ENCODE results near the gene ALG5. TPM values are rescaled to one million over a fixed set of nuclear protein-coding genes. Genes with fewer than 3 reads are reported as not detected.

Gene ALG5
- polyA plus RNA-seq, 1 donor from 2014 or later: 49.7 TPM

DNA sequence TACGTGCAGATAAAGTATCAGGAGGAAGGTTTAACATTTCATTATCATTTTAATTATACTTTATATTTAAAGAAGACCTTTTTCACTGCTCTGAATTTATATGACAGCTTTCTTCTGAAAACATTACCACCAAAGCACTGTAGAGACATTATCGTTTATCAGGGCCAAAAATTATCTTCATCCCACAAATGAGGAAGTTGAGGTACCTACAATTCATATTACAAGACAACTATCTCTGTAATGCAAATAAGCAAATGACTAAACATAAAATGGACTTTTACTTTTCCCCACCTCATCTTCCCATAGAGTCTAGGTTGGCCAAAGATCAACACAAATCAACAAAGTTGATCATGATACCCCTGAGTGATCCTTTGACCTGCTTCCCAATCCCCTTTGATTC lies 48.2 kb downstream of the ALG5 start:
- Mint-ChIP-seq H3K36me3 (peaks cover 16% of the 10 kb centered on the region), H3K4me3 (no peak overlapping the region), H3K4me1 (peaks cover 2 to 6% (median 3%) of the 10 kb centered on the region in 3 donors), H3K9me3 (no peaks in the 10 kb centered on the region), H3K27me3 (no peaks in the 10 kb centered on the region), H3K27ac (no peak overlapping the region)

DNA sequence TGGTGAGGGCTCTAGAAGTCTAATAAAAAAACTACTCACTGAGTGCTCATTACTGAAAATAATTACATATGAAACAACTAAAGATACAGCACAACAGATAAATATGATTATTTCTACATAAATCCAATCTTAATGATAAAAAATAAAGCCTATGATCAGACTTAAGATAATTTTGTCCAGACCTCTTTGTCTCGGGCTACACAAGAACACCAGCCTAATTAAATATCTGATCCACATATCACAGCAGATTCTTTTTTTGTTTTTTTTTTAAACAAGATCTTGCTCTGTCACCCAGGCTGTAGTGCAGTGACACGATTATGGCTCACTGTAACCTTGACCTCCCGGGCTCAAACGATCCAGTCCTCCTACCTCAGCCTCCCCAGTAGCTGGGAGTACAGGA lies 48.8 kb downstream of the ALG5 start:
- Mint-ChIP-seq H3K36me3 (peaks cover 16% of the 10 kb centered on the region), H3K4me3 (no peak overlapping the region), H3K4me1 (peaks cover 2 to 6% (median 3%) of the 10 kb centered on the region in 3 donors), H3K27me3 (no peaks in the 10 kb centered on the region), H3K9me3 (no peaks in the 10 kb centered on the region), H3K27ac (no peak overlapping the region)

DNA sequence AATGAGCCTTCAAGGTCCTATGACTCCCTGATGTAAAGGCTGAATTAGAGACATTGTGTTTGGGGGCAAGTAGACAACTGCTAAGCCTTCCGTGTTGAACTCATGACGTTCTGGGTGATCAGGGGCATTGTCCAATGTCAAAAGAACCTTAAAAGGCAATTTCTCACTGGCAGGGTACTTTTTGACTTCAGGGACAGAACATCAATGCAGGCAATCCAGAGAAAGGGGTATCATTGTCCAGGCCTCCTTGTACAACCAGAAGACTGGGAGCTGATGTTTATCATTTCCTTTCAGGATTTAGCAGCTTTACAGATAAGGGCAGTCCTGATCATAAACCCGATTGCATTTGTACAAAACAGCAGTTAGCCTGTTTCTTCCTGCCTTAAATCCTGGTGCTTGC lies 54.1 kb downstream of the ALG5 start:
- Mint-ChIP-seq H3K27ac (no peak overlapping the region), H3K4me1 (no peaks in the 10 kb centered on the region), H3K27me3 (peaks cover 2% of the 10 kb centered on the region), H3K36me3 (peaks cover 8% of the 10 kb centered on the region), H3K9me3 (no peaks in the 10 kb centered on the region), H3K4me3 (no peak overlapping the region)

DNA sequence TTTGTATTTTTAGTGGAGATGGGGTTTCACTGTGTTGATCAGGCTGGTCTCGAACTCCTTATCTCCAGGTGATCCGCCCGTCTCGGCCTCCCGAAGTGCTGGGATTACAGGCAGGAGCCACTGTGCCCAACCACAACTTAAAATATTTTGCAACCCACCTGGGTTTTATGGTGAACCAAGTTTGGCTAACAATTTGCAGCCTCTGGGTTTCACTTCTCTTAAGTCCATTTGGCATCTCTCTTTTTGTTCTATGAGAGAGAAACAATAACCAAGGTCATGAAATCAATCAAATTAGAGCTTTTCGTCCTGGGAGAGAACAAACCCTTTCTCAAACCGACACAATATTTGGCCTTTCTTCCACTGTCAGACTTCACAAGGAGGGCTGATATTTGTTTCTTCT lies 73.5 kb downstream of the ALG5 start:
- H3K9me3 Mint-ChIP-seq: peaks cover 0 to under 1% (median 0%) of the 10 kb centered on the region in 3 donors
- no peaks in the 10 kb centered on the region for H3K36me3 Mint-ChIP-seq
- H3K27ac Mint-ChIP-seq: no peak overlapping the region
- H3K4me1 Mint-ChIP-seq: peaks cover 0 to under 1% (median 0%) of the 10 kb centered on the region in 3 donors
- peaks cover 28% of the 10 kb centered on the region for H3K27me3 Mint-ChIP-seq
- no peak overlapping the region for H3K4me3 Mint-ChIP-seq

DNA sequence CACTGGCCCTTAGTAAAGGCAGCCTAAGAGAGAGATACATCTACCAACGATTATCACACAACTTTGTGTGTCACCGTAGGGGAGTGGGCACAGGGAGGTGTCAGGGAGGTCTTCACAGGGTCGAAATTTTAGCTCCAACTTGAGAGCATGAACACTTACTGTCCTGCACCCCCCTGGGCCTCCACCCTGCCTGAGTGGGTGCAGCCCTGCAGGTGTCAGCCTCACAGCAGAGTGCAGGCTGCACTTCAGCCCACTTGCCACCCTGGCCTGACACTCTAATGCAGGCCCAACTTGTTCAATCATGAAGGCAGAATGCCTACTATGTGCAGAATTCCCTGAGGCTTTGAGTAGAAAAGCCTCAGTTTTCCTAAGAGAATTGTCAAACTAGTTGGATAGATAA lies 75.1 kb downstream of the ALG5 start:
- H3K9me3 Mint-ChIP-seq: peaks cover 0 to 2% (median 0%) of the 10 kb centered on the region in 3 donors
- H3K4me3 Mint-ChIP-seq: no peak overlapping the region
- H3K36me3 Mint-ChIP-seq: no peaks in the 10 kb centered on the region
- peaks cover 31% of the 10 kb centered on the region for H3K27me3 Mint-ChIP-seq
- peaks cover 1 to 2% (median 2%) of the 10 kb centered on the region in 3 donors for H3K4me1 Mint-ChIP-seq
- no peak overlapping the region for H3K27ac Mint-ChIP-seq

DNA sequence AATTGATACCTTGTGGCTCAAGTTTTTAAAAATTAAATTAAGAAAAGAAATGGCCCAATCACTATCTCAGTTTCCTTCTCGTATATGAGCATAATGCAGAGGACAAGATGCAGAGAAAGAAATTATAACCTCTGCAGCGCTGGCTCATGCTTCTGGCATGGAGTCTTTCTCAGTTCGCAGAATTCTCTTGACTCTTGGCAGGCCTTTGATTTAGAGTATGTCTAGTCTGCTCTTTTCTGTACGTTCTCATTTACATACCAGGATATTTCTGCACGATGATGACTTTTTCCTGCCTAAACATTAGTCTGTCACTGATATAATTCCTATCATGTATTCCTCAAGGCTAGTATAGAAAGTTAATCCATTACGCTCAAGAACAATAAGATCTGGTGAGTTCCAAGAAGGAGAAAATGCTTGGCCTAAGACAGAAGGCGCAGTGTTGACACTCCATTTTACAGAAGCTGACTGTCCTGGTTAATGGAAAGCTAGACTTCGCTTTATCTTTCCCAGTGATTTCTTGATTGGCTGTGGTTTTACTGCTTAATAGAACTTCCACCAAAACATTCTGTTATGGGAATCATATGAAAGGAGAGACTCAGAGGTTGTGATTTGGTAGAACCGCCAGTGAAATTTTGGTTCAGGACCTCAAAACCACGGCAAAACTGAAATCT lies 77.4 kb downstream of the ALG5 start:
- Mint-ChIP-seq H3K27ac (no peak overlapping the region), H3K36me3 (no peaks in the 10 kb centered on the region), H3K9me3 (peaks cover 0 to 2% (median 0%) of the 10 kb centered on the region in 3 donors), H3K4me3 (peak overlapping the region in 1 of 4 donors; percentile 0), H3K4me1 (peaks cover 2 to 10% (median 3%) of the 10 kb centered on the region in 3 donors), H3K27me3 (peaks cover 47% of the 10 kb centered on the region)

DNA sequence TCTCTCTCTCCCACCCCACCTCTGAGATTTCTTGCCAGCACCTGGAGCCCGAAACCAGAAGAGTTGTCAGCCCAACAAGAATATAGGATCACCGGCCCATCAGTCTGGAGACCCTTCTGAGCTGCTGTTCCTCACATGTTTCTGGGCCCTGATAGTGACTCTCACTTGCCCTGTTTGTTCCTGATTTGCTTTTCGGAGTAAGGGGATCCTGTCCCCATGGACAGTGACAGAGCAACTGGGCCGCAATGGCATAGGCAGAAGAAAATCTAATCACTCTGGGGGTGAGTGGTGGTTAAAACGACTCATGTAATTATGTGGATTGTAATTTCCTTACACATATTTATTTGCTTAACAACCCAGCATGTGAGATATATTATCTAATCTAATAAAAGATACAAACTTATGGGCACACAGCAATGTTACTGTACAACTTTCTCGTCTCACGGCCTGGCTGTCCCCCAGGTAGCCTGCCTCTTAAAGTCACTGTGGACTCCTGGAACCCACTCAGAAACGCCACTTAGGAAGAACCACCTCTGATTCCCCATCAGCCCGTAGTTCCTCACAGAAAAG lies 78.4 kb downstream of the ALG5 start:
- H3K4me1 Mint-ChIP-seq: peaks cover 2 to 10% (median 3%) of the 10 kb centered on the region in 3 donors
- peaks cover 0 to 2% (median 0%) of the 10 kb centered on the region in 3 donors for H3K9me3 Mint-ChIP-seq
- no peaks in the 10 kb centered on the region for H3K36me3 Mint-ChIP-seq
- H3K27ac Mint-ChIP-seq: no peak overlapping the region
- H3K4me3 Mint-ChIP-seq: peak overlapping the region; percentile 24 to 86 (median 74)
- H3K27me3 Mint-ChIP-seq: peaks cover 54% of the 10 kb centered on the region

DNA sequence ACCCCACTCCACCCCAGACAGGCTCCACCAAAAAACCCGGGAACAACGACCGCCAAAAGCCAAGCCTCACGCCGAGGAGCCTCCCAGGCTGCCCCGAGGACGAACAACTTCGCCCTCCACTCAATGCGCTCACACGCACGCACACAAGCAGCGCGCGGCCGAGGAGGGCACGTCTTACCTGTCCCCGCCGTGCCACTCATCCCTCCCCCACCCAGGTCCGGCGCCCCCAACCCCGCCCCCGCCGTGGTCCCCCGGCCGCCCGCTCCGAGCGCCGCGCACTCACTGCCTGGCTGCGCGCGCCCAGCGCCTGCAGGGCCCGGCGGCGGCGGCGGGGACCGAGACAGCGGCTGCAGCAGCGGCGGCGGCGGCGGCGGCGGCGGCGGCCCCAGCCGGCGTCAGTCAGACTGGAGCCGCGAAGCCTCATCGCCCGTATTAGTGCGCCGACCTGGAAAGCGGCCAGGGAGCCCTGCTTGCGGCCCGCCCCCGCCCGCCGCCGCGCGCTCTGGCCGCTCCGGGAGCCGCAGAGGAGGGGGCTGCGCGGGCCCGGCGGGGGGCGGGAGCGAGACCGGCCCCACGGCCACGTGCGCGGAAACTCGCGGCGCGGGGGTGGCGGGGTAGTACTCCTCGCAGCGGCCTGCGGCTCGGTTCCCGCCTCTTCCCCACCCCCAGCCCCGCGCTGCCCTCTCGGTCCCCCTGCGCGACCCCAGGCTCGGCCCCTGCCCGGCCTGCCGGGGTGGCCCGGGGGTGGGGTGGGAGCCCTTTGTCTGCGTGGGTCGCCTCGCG lies 79.1 kb downstream of the ALG5 start, which contains the start of gene SMAD9:
Gene SMAD9 (minus strand): TSS at position 406 of the 783 bp plus-strand sequence. CDS start 40,549 bp downstream, outside the sequence.
- H3K4me1 Mint-ChIP-seq: peaks cover 2 to 10% (median 3%) of the 10 kb centered on the region in 3 donors
- peak within 1 kb of the TSS; percentile 59 to 86 (median 74) for H3K4me3 Mint-ChIP-seq
- H3K36me3 Mint-ChIP-seq: no peaks in the 10 kb centered on the region
- peaks cover 51% of the 10 kb centered on the region for H3K27me3 Mint-ChIP-seq
- H3K27ac Mint-ChIP-seq: no peak within 1 kb of the TSS
- H3K9me3 Mint-ChIP-seq: peaks cover 0 to 2% (median 0%) of the 10 kb centered on the region in 3 donors

DNA sequence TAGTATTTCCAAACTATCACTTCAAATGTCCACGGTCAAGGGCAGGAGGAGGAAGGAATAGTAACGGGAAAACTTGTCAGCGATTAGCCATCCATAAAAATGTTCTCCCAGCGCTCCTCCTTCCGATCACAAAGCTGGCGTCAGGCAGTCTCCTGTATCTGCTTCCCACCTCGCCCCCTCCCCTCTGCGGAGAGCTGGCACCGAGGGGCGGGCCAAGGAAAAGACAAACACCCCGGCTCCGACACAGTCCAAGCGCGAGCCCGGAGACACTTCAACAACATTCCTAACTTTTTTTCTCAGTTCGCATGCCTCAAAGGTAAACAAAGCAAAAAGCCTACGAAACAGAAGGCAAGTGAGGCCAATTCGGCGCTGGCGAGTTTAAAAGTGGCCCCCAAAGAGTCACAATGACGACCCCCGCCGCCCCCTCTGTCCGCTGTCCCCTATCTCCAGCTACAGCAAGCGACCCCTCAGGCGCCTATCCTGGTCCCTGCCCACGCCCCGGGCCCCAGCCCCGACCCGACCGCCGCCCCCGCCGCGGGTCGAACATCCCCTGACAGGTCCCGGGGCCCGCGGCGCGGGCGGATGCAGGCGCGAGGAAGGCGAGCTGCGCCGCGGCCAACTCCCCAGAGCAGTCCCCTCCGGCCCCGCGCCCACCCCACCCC lies 79.8 kb downstream of the ALG5 start:
- H3K27me3 Mint-ChIP-seq: peaks cover 51% of the 10 kb centered on the region
- no peaks in the 10 kb centered on the region for H3K36me3 Mint-ChIP-seq
- H3K4me3 Mint-ChIP-seq: peak overlapping the region in 3 of 4 donors; percentile 9 to 75 (median 59)
- H3K9me3 Mint-ChIP-seq: peaks cover 0 to 2% (median 0%) of the 10 kb centered on the region in 3 donors
- peaks cover 2 to 10% (median 3%) of the 10 kb centered on the region in 3 donors for H3K4me1 Mint-ChIP-seq
- H3K27ac Mint-ChIP-seq: no peak overlapping the region

DNA sequence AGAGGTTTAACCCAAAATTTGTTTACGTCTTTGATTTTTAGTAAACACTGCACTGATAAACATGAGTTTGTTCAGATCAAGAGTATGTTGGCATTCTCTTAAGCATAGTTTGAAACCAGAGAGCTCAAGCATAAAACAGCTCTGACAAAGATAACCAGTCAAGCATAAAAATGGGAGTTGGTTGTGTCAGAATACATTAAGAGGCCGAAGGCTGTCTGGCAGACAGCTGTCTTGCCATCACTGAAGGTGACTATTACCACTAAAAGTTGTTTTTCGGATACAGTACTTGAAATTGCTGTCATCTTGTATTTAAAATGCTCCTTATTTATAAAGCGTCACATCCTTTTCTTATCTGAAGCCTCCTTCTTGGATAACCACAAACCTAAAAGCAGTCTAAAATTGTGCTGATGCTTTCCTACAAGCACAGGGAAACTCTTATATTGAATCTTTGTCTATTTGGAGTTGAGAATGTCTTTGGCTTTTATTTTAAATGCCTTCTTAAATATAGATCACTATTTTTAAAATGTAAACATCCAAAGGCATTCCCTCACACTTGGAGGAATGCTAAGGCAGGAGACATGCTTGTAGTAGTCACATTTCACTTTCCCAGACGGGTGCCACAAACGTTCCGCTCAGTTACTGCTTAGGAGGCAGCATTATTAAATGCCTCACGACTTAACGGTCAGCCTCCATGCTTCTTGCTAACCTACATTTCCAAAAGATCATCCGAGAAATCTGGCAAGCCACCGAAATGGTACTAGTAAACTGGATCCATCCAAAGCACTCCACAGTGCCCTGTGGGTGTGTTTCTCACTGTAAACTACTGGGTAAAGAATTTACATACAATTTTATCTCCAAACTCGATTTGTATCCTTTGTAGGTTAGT lies 80.7 kb downstream of the ALG5 start:
- no peaks in the 10 kb centered on the region for H3K36me3 Mint-ChIP-seq
- no peak overlapping the region for H3K27ac Mint-ChIP-seq
- H3K4me3 Mint-ChIP-seq: peak overlapping the region in 3 of 4 donors; percentile 5 to 59 (median 9)
- H3K9me3 Mint-ChIP-seq: peaks cover 0 to 2% (median 0%) of the 10 kb centered on the region in 3 donors
- H3K27me3 Mint-ChIP-seq: peaks cover 49% of the 10 kb centered on the region
- peaks cover 2 to 10% (median 3%) of the 10 kb centered on the region in 3 donors for H3K4me1 Mint-ChIP-seq

DNA sequence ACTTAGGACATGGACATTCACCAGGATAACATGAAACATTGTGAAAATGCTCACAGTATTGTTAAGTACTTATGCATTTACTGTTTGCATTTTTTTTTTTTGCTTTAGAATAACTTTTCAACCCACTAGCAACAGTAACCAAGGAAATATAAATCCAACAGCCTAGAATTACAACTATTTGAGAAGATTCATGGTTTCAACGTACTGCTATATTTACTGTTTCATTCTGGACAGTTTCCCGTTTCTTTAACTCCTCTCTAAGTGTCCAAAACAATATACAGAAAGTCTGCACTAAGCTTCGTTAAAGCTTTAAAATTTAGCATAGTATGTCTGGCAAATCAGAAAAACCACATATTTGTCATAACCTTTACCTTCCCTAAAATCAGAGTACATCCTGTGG lies 81.8 kb downstream of the ALG5 start:
- peaks cover 0 to 2% (median 0%) of the 10 kb centered on the region in 3 donors for H3K9me3 Mint-ChIP-seq
- no peaks in the 10 kb centered on the region for H3K36me3 Mint-ChIP-seq
- peaks cover 2 to 10% (median 3%) of the 10 kb centered on the region in 3 donors for H3K4me1 Mint-ChIP-seq
- H3K27me3 Mint-ChIP-seq: peaks cover 49% of the 10 kb centered on the region
- no peak overlapping the region for H3K4me3 Mint-ChIP-seq
- H3K27ac Mint-ChIP-seq: no peak overlapping the region

DNA sequence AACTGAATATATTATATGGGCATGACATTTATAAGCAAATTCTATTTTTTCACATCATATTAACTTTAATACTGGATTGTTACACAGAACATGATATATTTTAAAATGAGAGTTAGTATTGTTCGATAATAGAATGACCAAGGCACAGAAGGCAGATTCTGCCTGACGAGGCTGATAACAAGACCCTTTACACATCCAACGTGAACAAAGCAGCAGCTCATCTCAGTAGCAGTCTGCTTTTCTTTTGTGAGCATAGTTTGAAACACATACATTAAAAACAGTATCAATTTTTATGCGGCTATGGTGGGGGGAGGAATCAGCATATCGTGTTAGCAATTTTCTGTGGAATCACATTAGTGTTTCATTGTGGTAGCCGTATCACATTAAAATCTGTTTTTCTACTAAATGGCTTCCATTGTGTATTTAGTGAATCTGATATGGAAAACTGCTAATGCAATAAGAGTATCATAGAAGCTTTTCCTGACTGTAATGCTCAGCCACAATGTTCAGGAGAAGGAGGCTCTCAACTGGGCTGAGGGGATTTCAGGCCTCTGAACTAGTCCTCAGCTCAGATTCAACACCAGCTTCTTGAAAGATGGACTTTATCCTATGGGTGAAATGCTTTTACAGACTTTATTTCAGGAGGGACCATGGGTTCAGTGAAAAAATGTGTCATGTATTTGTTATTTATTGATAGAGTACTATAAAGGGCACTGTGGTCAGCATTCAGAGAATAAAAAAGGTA lies 83.1 kb downstream of the ALG5 start:
- peaks cover 38% of the 10 kb centered on the region for H3K27me3 Mint-ChIP-seq
- H3K27ac Mint-ChIP-seq: no peak overlapping the region
- no peak overlapping the region for H3K4me3 Mint-ChIP-seq
- no peaks in the 10 kb centered on the region for H3K36me3 Mint-ChIP-seq
- H3K9me3 Mint-ChIP-seq: peaks cover 0 to 2% (median 0%) of the 10 kb centered on the region in 3 donors
- H3K4me1 Mint-ChIP-seq: peaks cover 2 to 10% (median 3%) of the 10 kb centered on the region in 3 donors

DNA sequence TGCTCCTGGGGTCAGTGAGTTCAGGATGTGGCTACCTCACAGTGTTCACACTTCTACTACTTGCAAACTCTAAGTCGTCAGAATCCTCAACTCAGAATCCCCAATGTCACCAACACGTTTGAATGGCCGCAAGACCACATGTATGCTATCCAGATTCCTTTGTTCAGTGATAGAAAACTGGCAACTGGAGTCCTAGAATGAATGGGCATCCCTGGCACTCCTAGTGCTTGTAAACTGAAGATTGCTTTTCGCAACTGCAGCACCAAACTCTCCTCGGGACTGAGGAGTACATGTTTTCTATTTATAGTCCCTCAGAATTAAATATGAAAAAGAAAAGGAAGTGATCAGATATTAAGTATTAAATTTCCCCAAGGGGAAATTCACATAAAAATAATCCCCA lies 84.0 kb downstream of the ALG5 start:
- H3K27ac Mint-ChIP-seq: no peak overlapping the region
- peaks cover 0 to 10% (median 3%) of the 10 kb centered on the region in 3 donors for H3K4me1 Mint-ChIP-seq
- H3K27me3 Mint-ChIP-seq: peaks cover 34% of the 10 kb centered on the region
- no peaks in the 10 kb centered on the region for H3K9me3 Mint-ChIP-seq
- H3K36me3 Mint-ChIP-seq: peaks cover 2% of the 10 kb centered on the region
- H3K4me3 Mint-ChIP-seq: no peak overlapping the region
